ENCODE data around the gene CDH23. TPM values are rescaled to one million over a fixed set of nuclear protein-coding genes. Genes with fewer than 3 reads are reported as not detected.

The CDH23 gene
- total and polyA plus RNA-seq, 9 of the 15 experiments (the other 6 are each of a cell fraction or from before 2014, with no cell fraction given) = 0.18 to 1.2 (median 0.47) TPM

GRCh38 chr10:71860243-71861029 lies 463.7 kb downstream of the CDH23 start (continued):
- 0 out of 2 replicates have a peak, but pooled peaks have one; percentile 55 for TF ChIP-seq STAT6 (CRISPR knock-in tag; IDR thresholded peaks at IDR 0.05)
- TF ChIP-seq MAFK (IDR thresholded peaks at IDR 0.05; ENCODE audit: low read length) = peak; percentile 98
- TF ChIP-seq SMARCC2 (IDR thresholded peaks at IDR 0.05; ENCODE audit: low read depth) = peak; percentile 91
- TF ChIP-seq ZNF436 (CRISPR knock-in tag; IDR thresholded peaks at IDR 0.05) = no peak
- peak; percentile 50; the same call in 1 of the 2 replicates for TF ChIP-seq FOXK1 (CRISPR knock-in tag; IDR thresholded peaks at IDR 0.05; ENCODE audit: borderline replicate concordance)
- TF ChIP-seq HNRNPK (IDR thresholded peaks at IDR 0.05; ENCODE audit: low read depth, low read length, poor library complexity, severe bottlenecking) = no peak
- TF ChIP-seq ZNF77 (CRISPR knock-in tag; IDR thresholded peaks at IDR 0.05) = no peak
- TF ChIP-seq ZBTB2 (IDR thresholded peaks at IDR 0.05) = peak; percentile 79
- TF ChIP-seq THAP12 (CRISPR knock-in tag; IDR thresholded peaks at IDR 0.05) = no peak
- no peak for TF ChIP-seq ZNF609 (CRISPR knock-in tag; IDR thresholded peaks at IDR 0.05; ENCODE audit: borderline replicate concordance)
- TF ChIP-seq SP2 (IDR thresholded peaks at IDR 0.05; ENCODE audit: extremely low read depth, low read depth, low read length, poor library complexity, severe bottlenecking) = no peak
- peak; percentile 100 for TF ChIP-seq BACH1 (tag; IDR thresholded peaks at IDR 0.05)
- 0 out of 2 replicates have a peak, but pooled peaks have one; percentile 15 for TF ChIP-seq HOXB6 (CRISPR knock-in tag; IDR thresholded peaks at IDR 0.05; ENCODE audit: borderline replicate concordance)
- no peak for TF ChIP-seq FOXA1 (IDR thresholded peaks at IDR 0.05; ENCODE audit: borderline replicate concordance)
- 0 out of 2 replicates have a peak, but pooled peaks have one; percentile 17 for TF ChIP-seq ZNF57 (CRISPR knock-in tag; IDR thresholded peaks at IDR 0.05)
